Mucosa of descending colon (tissue), 3 donors: Measurements from ENCODE around the gene HEPN1. TPM values are rescaled to one million over a fixed set of nuclear protein-coding genes. Genes with fewer than 3 reads are reported as not detected.

ENCODE experiments used
- ATAC-seq: fragments of 200-7000 bp; cut with Tn5 transposase; one replicate; pipeline ENCODE4 v1.9.1; 2020; ENCODE audit warnings: mild to moderate bottlenecking, moderate library complexity
- DNase-seq, 3 donors: peaks; one replicate each; pipeline ENCODE4 v3.0.0-alpha.2; 2020
- H3K36me3 ChIP-seq: fragments of 200-600 bp; one replicate; pipeline ENCODE4 v1.8.0; 2021; ENCODE audit warnings: low read depth, mild to moderate bottlenecking
- H3K4me1 ChIP-seq: fragments of 200-600 bp; one replicate; pipeline ENCODE4 v1.8.0; 2021; ENCODE audit warnings: low read depth, mild to moderate bottlenecking
- H3K4me3 ChIP-seq: fragments of 200-600 bp; one replicate; pipeline ENCODE4 v1.8.0; 2021; ENCODE audit warnings: mild to moderate bottlenecking
- H3K9me3 ChIP-seq: fragments of 200-600 bp; one replicate; pipeline ENCODE4 v1.8.0; 2021; ENCODE audit warnings: mild to moderate bottlenecking
- CTCF ChIP-seq: fragments of 200-600 bp; IDR thresholded peaks from one replicate; pipeline ENCODE4 v1.8.0; 2022; ENCODE audit warnings: antibody characterized with exemption, mild to moderate bottlenecking
- intact Hi-C, 2 donors: fragments of 100-400 bp; cut with DNase I in 1 of 2; cut with micrococcal nuclease in 1 of 2; formaldehyde crosslinking; loops; one replicate each; pipeline versions ENCODE4 v1.11.0 to v1.11.1; 2022; cut with DNase I, micrococcal nuclease
- total RNA-seq, 3 donors: library from RNA; stranded (reverse); fragmentation: NEBNext Ultra II Directional in 2 of 3; extraction: Animal tissue kit (Norgen Biotek cat#: 25700) in 2 of 3; gene quantifications; one replicate each; pipeline versions ENCODE4 v1.2.1 to v1.2.4, GENCODE V29; 2021 to 2023
- donor health status: DM: no; HTN: no; CAD: no; lungs with moderate emphysema.
- donor health status: DM: no; HTN: no; CAD: no.
- donor health status: DM: no; HTN: yes; CAD: no.

Gene HEPN1
- total RNA-seq, 3 donors from 2014 or later = not detected

DNA sequence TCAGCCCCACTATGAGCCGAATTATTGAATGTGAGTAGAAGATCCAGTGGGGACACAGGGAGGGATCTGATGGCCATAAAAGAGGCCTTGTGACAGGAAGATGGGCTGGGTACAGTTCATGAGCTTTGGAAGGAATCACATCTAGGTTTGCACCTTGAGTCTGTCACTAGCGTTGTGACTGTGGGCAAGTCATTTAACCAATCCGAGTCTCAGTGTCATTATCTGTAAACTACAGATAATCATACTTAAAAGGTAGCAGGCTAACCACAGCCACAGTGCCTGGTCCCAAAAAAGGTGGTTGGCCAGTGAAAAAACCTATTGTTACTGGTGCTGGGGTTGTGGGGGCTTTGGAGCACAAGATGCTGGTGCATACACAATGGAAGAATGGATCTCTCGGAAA, 3.8 kb downstream of the HEPN1 start:
- ATAC-seq (no peak), DNase-seq (no peak)
- no peak for TF ChIP-seq CTCF
- H3K4me3 ChIP-seq = no peak overlapping the region
- intact Hi-C loops = no loop called here
- H3K36me3 ChIP-seq = no peaks in the 10 kb centered on the region
- no peaks in the 10 kb centered on the region for H3K4me1 ChIP-seq
- no peaks in the 10 kb centered on the region for H3K9me3 ChIP-seq

DNA sequence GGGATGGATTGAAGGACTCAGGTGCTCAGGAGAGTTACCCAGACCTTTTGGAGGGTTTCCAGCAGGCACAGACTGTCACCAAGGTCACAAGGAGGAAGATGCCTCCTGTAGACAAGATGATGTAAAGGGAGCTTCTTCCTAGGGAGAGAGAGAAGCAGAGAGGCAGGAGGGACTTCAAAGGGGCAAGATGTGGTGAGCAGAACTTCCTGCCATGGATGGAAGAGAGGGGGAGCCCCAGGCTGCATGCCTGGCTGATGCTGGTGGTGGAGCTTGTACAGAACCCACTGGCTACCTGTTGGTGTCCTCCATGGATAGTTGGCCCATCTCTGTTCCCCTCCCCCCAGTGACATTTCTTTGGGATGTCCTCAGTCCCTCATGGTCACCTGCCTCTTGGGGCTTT, 4.2 kb downstream of the HEPN1 start:
- no peaks in the 10 kb centered on the region for H3K9me3 ChIP-seq
- no peak for ATAC-seq
- DNase-seq = no peak
- H3K4me3 ChIP-seq = no peak overlapping the region
- intact Hi-C loops = no loop called here
- no peaks in the 10 kb centered on the region for H3K4me1 ChIP-seq
- no peak for TF ChIP-seq CTCF
- H3K36me3 ChIP-seq = no peaks in the 10 kb centered on the region

GRCh38 chr11:124928942-124929665, 10.1 kb downstream of the HEPN1 start:
- no peak for ATAC-seq
- intact Hi-C loops = no loop called here
- Histone ChIP-seq H3K4me3 (no peak overlapping the region), H3K4me1 (no peaks in the 10 kb centered on the region), H3K36me3 (no peaks in the 10 kb centered on the region), H3K9me3 (no peaks in the 10 kb centered on the region)
- DNase-seq = no peak
- no peak for TF ChIP-seq CTCF

DNA sequence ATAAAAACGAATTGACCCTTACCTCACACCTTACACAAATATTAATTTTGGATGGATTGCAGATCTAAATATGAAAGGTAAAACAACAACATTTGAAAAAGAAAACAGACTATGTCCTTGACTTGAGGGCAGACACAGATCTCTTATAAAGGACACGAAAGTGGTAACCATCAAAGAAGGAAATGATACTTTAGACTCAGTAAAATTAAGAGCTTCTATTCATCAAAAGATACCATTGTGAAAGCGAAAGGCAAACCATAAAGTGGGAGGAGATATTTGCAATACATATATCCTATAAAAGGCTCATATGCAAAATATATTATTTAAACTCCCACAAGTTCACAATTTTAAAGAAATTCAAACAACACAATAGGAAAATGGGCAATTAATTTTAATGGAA, 11.7 kb downstream of the HEPN1 start:
- ATAC-seq (no peak), DNase-seq (no peak)
- H3K4me3 ChIP-seq = no peak overlapping the region
- intact Hi-C loops = no loop called here
- H3K36me3 ChIP-seq = no peaks in the 10 kb centered on the region
- no peak for TF ChIP-seq CTCF
- H3K9me3 ChIP-seq = no peaks in the 10 kb centered on the region
- no peaks in the 10 kb centered on the region for H3K4me1 ChIP-seq

GRCh38 chr11:124934862-124935547, 16.0 kb downstream of the HEPN1 start:
- ATAC-seq (no peak), DNase-seq (no peak)
- Histone ChIP-seq H3K4me3 (no peak overlapping the region), H3K4me1 (no peaks in the 10 kb centered on the region), H3K9me3 (no peaks in the 10 kb centered on the region), H3K36me3 (no peaks in the 10 kb centered on the region)
- TF ChIP-seq CTCF = no peak
- intact Hi-C loops = no loop called here
